Measurements from ENCODE around the gene PITPNB.

The PITPNB gene

DNA sequence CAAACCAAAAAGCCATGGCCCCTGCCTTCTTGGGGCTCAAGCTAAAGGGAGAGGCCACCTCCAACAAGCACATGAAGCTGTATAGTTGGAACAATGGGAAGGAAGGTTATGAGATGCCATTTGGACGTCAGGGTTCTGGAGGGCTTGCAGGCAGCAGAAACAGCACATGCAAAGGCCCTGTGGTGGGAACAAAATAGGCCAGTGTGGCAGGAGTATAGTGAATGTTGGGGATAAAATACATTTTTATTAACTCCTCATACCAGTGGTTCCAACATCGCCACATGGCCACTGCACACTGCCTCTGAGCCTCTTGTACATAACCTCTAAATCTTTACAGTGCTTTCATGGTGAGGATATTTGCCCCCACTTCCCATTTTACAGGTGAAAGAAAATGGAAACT lies 85.3 kb downstream of the PITPNB start:
- DNase-seq (ENCODE audit: low read depth), result no peak

DNA sequence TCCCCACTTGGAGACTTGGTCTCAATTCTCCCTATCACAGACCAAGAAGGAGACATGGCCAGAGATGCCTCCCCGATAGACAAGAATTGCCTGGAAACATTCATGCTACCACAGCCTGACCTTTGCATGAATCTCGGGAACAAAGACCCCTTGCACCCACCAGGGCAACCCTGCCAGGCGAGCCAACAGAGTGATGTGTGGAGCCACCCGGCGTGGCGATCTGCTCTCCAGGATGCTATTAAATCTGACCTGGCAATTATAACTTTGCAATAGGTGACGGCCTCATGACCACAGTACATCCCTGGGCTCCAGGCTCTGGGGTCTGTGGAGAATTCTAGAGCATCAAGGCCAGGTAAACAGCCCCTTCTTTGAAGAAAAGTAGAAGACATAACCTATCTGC lies 86.5 kb downstream of the PITPNB start:
- DNase-seq (ENCODE audit: low read depth), result no peak

DNA sequence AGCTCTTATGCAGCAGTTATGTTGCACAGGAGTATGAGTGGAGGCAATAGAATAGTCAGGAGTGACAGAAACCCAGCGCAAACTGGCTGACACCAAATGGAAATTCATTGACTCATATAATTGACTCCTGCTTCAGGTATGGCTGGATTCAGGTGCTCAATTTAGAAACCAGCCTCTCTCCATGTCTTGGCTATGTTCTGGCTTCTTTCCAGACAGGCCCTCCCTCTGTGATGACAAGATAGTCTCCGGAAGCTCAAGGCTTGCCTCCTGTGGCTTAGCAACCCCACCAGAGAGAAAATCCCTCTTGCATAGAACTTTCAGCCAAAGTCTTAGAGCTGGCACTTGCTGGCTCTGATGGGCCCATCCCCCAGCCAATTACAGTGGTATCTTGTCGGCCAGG lies 89.4 kb downstream of the PITPNB start:
- DNase-seq (ENCODE audit: low read depth), result no peak

DNA sequence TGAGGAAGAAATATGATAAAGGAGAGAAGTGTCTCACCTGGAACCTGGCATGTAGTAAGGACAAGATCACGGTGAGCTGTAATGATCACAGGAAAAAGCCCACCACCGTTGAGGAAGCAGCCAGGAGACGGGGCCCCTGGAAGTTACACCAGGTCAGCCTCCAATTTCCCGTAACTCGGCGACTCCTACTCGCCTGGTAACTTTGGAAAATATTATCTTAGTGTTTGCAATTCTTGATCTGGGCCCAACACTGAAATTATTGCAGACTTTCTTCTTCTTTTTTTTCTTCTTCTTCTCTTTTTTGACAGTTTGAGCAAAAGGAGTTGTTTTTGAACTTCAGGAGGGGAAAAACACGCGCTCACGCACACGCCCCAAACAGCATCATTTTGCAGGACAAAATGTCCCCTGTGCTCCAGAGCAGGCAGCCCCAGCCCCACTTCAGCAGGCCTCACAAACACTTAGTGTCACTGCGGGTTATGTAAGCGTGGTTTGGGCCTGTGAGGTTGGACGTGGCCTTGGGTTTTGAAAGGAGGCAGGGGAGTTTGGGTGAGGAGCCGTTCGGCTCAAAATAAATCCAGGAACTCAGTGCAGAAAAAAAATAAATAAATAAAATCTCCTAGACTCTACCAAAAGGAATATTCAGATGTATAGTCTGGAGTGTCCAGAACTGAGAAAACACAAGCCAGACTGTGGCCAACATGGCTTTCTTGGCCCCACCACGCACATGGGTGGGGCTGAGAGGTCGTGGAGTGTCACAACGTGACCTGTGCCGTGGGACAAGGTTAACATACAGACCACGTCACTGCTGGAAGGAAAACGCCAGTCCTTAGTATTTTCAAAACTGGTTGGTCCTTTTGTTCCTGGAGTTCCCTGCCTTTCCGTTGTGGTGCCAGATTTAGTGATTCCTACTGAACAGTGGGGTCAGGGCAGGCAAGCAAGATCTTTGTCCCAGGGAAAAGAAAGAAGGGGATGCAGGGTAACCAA lies 91.2 kb downstream of the PITPNB start:
- DNase-seq (ENCODE audit: low read depth), result no peak

DNA sequence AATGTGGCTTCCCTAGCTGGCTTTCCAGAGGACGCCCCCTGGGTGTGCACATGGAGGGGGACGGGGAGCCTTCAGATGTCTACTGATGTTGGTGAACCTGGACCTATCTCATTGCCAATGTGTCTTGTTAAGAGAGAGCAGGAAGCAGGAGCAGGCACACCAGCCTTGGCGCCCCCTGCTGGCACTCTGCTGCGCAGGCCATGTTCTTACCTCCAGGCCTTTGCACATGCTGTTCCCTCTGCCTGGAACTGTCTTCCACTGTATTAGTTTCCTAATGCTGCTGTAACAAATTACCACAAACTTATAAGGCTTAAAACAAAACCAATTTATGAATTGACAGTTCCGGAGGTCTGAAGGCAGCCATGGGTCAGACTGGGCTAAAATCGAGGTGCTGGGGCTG lies 93.9 kb downstream of the PITPNB start:
- DNase-seq (ENCODE audit: low read depth), result no peak

DNA sequence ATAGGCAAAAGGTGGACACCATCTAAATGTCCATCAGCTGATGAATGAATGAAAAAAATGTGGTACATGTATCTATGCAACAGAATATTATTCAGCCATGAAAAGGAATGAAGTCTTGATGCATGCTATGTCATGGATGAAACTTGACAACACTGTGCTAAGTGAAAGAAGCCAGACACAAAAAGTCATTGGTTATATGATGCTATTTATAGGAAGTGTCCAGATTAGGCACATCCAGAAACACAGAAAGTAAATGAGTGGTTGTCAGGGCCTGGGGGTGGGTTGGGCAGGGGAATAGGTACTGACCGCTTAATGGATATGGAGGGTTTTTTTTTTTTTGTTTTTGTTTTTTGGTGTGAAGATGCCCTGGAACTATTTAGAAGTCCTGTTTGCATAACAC lies 95.8 kb downstream of the PITPNB start:
- DNase-seq (ENCODE audit: low read depth), result no peak

DNA sequence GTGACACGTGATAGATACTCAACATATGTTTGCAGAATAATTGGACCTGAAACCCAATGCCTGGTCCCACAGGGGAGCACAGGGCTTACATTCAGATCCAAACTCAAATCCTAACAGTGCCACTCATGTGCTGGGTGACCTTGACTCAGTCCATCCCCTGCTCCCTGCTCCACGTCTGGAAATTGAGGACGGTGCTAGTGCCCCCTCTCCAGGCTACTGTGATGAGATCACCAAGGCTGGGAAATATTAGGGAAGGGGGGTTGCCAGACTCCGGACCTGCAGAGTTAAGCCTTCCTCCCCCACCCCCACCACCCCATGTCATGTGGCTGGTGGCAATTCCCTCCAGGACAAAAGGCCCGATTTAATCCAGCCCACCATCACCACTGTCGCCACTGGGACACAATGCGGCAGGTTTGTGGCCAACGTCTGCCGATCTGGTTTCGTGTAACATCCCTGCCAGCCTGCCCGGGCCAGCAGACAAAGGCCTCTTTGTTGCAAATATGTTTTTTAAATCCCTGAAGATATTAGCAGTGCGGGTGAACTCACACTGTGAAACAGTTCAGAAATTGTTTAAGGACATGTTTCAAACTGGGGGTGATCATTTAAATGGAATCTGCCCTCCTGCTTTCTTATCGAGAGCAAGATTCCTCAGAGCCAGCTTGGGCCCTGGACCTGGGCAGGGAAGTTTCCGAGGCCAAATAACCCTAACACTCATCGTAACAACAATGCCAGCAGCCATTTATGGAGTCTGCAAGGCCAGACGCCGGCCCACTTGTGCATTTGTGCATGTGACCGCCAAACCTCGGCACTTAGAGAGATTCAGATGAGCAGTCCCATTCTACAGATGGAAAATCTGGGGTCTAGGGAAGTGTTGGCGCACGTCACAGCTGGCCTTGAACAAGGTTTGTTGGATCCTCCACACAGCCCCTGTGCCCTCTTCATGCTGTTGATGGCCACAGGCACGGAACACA lies 97.9 kb downstream of the PITPNB start:
- DNase-seq (ENCODE audit: low read depth), result no peak

DNA sequence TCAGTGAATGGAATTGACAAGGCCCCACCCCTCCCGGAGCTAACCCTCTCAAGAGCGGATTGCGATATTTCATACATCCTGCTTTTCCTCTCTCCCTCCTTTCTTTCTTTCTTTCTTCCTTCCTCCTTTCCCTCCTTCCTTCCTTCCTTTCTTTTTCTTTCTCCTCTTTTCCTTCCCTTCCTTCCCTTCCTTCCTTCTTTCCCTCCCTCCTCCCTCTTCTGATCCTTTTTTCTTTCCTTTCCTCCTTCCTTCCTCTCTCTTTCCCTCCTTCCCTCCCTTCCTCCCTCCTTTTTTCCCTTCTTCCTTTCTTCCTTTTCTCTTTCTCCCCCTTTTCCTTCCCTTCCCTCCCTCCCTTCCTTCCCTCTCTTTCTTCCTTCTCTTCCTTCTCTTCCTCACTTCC lies 102.5 kb downstream of the PITPNB start:
- no peak for DNase-seq (ENCODE audit: low read depth)

DNA sequence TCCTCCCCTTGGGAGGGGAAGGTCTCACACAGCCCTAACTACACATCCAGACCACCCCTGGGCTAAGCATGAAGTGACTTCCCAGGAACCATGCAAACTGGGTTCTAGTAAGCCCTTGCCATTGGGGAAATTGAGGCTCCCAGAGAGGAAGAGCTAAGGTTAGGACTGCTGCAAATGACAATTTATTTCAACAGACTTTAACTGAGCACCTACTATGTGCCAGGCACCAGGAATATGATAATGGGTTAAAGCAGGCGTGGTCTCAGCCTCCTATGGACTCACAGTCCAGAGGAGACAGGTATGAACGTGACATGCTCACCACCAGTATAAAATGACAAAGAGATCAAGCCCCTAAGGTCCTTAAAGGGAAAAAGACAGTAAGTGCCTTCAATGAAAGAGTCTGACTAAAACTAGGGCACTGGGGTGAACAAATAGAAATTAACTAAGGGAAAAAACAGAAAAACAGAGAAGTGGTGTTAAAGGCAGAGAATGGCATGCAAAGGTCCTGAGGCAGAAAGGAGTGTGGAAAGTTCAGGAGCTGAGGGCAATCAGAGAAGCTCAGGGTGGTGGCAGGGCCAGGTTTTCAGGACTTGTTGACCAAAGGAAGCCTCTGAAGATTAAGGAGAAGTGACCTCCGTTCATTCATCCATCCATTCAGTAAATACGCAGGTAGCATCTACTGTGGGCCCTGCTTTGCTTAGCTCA lies 103.1 kb downstream of the PITPNB start:
- no peak for DNase-seq (ENCODE audit: low read depth)

DNA sequence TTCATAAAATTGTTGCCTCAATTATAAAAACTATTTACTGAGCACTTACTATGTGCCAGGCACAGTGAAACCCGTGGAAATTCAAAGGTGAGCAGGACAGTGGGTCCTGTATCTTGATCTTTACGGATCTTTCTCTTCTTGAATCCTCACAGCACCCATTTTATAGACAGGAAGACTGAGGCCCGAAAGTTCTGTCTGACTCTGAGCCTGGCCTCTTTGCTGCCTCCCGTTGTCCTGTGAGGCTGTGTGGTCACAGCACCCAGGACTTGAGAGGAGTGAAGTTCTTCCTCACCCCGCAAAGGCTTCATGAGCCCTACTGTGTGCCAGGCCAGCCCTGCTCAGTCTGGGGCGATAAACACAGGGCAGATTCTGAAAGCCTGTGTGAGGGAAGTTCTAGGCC lies 104.1 kb downstream of the PITPNB start:
- DNase-seq (ENCODE audit: low read depth), result no peak

DNA sequence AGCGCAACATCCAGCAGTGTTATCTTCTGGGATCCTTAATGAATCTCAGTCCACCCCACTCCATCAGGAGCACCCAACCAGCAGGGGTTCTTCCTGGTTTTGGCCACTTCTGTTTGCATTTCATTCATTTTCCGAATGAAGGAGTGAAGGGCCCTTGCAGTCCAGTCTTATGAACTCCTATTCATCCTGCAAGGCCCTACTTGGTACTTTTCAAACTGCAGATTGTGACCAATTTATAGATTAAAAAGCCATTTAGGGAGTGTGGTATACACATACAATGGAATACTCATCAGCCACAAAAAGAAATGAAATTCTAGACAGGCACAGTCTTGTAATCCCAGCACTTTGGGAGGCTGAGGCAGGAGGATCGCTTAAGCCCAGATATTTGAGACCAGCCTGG lies 107.3 kb downstream of the PITPNB start:
- no peak for DNase-seq (ENCODE audit: low read depth)

DNA sequence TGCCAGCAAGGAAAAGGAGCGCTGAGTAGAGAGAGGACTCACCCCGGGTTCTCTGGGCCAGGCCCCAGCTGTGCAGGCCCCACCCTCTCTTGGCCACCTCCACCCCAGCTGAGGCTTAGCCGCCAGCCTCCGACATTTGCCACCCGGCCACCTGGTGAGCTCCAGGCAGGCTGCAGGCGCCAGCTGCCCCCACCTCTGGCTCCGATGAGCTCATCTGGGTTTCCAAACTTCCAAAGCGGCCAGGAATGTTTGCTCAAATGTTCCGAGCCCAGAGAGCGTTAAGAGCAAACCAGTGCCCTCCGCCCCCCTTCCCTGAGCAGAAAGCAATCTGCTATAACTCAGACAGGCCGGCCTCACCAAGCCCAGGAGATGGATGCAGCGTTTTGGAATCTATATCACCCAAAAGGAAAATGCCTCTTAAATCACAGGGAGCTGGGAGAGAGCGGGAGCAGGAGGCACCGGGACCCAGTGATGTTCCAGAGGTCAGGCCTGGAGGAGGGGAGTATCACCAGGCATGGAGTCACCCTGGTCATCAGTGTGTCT lies 108.4 kb downstream of the PITPNB start:
- DNase-seq (ENCODE audit: low read depth), result no peak

DNA sequence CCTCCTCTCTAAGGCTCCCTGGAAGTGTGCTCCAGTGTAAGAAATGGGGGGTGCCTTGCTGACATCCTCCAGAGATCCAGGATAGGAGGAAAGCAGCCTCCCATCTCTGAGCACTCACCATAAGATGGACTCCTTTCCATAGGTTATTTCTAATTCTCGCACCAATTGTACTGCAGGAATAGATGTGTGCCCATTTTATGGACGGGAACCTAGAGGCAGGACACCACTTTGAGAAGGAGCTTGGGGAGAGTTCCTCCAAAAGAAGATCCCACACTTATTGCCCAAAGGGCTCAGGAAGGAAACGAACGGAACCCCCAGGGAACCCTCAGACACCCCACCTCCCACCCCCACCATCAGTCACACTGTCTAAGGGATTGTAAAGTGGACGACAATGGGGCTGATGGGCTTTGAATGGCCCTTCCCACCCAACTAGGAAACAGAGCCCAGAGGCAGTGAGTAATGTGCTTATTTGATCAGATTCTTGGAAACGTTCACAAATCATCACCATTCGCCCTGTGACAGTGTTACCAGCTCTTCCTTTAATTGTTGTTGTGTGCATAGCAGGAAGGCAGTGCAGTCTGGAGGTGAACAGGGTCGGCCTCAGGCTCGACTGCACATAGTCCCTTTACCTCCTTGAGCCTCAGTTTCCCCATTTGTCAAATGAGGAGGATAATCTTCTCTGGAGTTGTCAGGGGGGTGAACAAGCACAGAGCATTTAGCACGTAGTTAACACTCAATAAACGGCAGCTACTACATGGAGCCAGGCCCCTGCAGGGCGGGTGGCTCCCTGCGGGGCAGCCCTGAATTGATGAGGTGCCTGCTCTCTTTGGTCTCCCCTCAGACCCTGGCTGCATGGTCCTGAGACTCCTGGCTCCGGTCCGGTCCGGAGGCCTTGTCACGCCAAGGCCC lies 109.1 kb downstream of the PITPNB start:
- DNase-seq (ENCODE audit: low read depth), result no peak

DNA sequence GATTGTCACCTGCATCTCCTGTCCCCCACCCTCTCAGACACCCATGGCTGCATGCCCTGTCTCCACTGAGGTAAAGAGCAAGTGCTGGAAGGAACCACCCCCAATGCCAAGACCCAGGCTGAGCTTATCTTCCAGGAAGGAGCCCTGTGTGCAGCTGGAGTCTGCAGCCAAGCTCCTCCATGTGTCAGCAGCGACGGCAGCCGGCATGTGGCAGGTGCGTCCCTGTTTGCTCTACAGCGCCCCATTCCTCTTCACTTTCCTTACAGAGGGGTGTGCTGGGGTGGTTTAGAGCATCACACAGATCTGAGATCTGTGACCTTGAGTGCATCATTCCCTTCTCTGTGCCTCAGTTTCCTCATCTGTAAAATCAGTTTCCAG lies 109.8 kb downstream of the PITPNB start:
- no peak for DNase-seq (ENCODE audit: low read depth)

DNA sequence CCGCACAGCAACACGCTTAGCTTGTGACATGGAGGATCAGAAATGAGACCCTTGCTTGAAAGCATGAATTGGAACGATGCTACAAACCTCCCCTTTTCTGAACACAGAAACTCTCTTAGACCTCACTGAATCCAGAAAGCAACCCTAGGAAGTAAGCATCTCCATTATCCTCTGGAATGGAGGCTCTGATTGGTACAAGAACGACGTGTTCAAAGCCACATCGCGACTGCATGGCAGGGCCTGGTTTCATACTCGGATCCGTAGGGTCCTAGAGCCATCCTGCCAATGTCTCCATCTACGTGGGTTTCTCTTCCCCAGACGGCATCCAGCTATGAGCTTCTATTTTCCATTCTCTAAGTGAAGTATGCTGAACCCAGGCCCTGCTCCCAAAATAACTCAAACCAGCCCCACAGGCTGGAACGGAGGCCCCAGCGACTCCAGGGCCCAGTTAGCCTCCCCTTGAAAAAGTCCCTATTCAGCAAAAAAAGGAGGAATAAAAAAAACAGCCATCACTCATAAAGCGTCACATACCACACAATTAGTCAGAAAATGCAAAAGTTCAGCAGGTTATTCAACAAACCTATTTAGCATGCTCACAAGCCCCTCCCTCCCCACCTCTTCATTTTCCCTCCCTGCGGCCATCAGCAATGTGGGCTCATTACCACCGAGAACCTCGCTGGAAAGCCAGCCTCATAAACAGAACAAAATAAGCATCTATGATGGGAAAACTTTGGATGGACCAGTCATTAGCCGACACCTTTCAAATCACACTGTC lies 110.4 kb downstream of the PITPNB start:
- DNase-seq (ENCODE audit: low read depth), result no peak

DNA sequence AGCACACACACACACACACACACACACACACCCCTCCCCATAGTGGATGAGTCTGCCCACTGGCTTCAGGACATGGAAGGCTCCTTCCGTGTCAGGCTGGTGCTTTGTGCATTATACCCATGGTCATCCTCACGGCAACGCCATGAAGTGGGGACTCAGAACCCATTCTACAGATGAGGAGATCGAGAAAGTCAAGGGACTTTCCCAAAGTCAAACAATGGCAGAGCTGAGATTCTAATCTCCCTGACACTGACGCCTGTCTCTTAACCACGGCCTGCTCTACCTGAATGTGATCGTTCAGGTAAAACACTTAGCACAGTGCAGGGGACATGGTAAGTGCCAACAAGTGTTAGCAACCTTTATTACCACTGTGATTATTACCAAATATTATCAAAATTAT lies 113.2 kb downstream of the PITPNB start:
- no peak for DNase-seq (ENCODE audit: low read depth)

DNA sequence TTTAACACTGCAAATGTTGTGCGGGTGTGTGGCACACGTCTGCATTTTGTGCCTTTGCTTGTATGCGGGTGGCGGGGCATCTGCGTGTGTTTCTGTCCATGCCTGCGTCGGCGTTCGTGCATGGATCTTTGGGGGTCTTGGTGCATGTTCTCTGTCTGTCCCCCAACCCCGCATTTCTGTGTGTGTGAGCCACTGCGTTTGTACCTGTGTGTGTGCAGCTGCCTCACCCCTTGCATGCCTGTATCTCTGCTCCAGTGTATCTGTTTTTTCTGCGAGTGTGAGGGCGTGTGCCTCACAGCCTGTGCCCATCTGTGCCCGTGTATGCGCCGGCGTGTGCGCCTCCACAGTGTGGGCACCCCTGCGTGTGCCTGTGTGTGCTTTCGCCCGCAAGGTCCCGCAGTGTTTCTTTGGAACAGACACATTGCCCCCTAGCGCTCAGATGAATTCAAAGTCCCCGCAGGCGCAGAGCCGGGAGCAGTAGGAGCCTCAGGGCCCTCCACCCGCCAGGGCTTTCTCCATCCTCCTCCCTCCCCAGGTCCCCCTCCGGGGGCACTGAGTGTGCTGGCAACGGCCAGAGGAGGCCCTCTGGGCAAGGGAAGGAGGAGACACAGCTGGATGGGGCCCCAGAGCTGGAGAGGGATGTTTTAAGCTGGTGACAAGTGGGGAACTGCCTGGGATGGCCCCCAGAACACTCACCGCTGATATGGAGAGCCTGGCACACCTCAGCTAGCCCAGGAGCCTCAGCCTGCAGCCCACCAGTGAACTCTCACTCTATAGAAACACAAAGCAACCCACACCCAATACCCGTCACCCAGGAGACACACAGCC lies 114.4 kb downstream of the PITPNB start:
- DNase-seq (ENCODE audit: low read depth), result peak; percentile 14

DNA sequence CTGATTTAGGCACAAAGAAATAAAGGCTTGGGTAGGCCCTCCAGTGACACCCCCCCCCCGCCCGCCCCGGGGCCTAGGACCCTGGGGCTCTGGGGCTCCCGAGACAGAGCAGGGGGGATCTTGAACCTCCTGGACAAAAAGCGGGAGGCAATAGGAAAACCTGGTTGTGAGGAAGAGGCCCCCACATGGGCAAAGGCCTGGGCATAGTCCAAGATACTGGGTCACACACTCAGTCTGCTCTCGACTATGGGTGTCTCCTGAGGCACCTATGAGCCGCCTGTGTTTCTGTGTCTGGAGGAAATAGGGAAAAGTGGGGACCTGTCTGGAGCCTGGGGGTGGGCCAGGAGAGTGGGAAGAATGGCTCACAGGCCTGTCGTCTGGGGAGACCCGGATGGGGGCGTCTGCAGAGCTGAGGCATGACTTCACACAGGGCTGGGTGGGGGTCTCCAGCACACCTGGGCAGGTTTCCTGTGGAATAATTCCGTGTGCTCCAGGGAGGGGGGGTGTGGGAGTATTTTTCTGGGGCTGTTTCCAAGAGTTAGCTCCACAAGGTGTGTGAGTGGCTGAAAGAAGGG lies 115.1 kb downstream of the PITPNB start:
- DNase-seq (ENCODE audit: low read depth), result no peak
